CD14-positive monocyte (primary cell): ENCODE results near the gene ZWILCH. TPM values are rescaled to one million over a fixed set of nuclear protein-coding genes. Genes with fewer than 3 reads are reported as not detected.

Experiments used
- DNase-seq, 3 donors: peaks; one replicate each; pipeline ENCODE4 v3.0.0-alpha.2; 2011 to 2022
- H2AFZ ChIP-seq: 2 replicates; pipeline ENCODE4 v1.6.0; 2012; ENCODE audit warnings: mild to moderate bottlenecking, low read depth, low read length, inconsistent platforms; ENCODE audit not compliant: insufficient read depth, poor library complexity, severe bottlenecking
- H3K27ac ChIP-seq, 2 donors: 1 replicate in 1 of 2; 2 replicates in 1 of 2; pipeline ENCODE4 v1.5.1; 2012 to 2013; ENCODE audit warnings: low read length in 2 of 2, control low read depth in 1 of 2, inconsistent platforms in 1 of 2, low read depth in 1 of 2, mild to moderate bottlenecking in 1 of 2
- H3K27me3 ChIP-seq, 2 donors: one replicate each; pipeline versions ENCODE4 v1.6.0 to v1.6.1; 2011 to 2013; ENCODE audit warnings: low read length in 2 of 2; ENCODE audit not compliant: control insufficient read depth in 2 of 2, insufficient read depth in 2 of 2
- H3K36me3 ChIP-seq, 2 donors: replicated peaks in 1 of 2; 1 replicate in 1 of 2; 2 replicates in 1 of 2; pipeline versions ENCODE4 v1.5.1 to v1.6.1; 2012 to 2013; ENCODE audit warnings: low read length in 2 of 2, control low read depth in 1 of 2, inconsistent platforms in 1 of 2, mild to moderate bottlenecking in 1 of 2; ENCODE audit not compliant: insufficient read depth in 2 of 2, control insufficient read depth in 1 of 2
- H3K4me1 ChIP-seq, 2 donors: 1 replicate in 1 of 2; 2 replicates in 1 of 2; pipeline versions ENCODE4 v1.5.1 to v1.6.1; 2012 to 2013; ENCODE audit warnings: low read length in 2 of 2, control low read depth in 1 of 2, inconsistent platforms in 1 of 2, mild to moderate bottlenecking in 1 of 2, moderate library complexity in 1 of 2; ENCODE audit not compliant: insufficient read depth in 2 of 2, control insufficient read depth in 1 of 2
- H3K4me2 ChIP-seq: replicated peaks from 2 replicates; pipeline ENCODE3; 2012; ENCODE audit warnings: low read length, moderate library complexity, mild to moderate bottlenecking; ENCODE audit not compliant: poor library complexity, severe bottlenecking; ENCODE audit errors: extremely low read depth
- H3K4me3 ChIP-seq, 3 experiments: fragments of 200-600 bp in 1 of 3; sonication (generic) in 1 of 3; replicated peaks in 1 of 3; 1 replicate in 2 of 3; 2 replicates in 1 of 3; pipeline ENCODE4 v1.5.1; 2011 to 2013; ENCODE audit warnings: low read length in 3 of 3, mild to moderate bottlenecking in 3 of 3, control low read depth in 2 of 3, low read depth in 2 of 3, inconsistent platforms in 1 of 3, moderate library complexity in 1 of 3
- H3K79me2 ChIP-seq: 2 replicates; pipeline ENCODE4 v1.6.0; 2012; ENCODE audit warnings: mild to moderate bottlenecking, control low read depth, inconsistent platforms, low read length, moderate library complexity; ENCODE audit not compliant: insufficient read depth
- H3K9ac ChIP-seq: 2 replicates; pipeline ENCODE4 v1.6.0; 2017; ENCODE audit warnings: low read length, mild to moderate bottlenecking; ENCODE audit not compliant: insufficient read depth, poor library complexity, severe bottlenecking
- H3K9me3 ChIP-seq, 2 donors: replicated peaks in 1 of 2; 1 replicate in 1 of 2; 2 replicates in 1 of 2; pipeline versions ENCODE4 v1.5.1 to v1.6.1; 2012 to 2013; ENCODE audit warnings: low read length in 2 of 2, control low read depth in 1 of 2; ENCODE audit not compliant: control insufficient read depth in 1 of 2, insufficient read depth in 1 of 2
- H4K20me1 ChIP-seq: 2 replicates; pipeline ENCODE4 v1.6.0; 2012; ENCODE audit warnings: mild to moderate bottlenecking, low read length, control low read depth, moderate library complexity; ENCODE audit not compliant: insufficient read depth
- H3K27ac Mint-ChIP-seq, 7 donors: one replicate each; pipeline ENCODE4 v1.8.0; 2020; ENCODE audit warnings: mild to moderate bottlenecking in 7 of 7, mixed read lengths in 7 of 7, moderate library complexity in 6 of 7, inconsistent platforms in 2 of 7
- H3K27me3 Mint-ChIP-seq, 3 donors: one replicate each; pipeline ENCODE4 v1.8.0; 2021 to 2022; ENCODE audit warnings: low read depth in 3 of 3, mild to moderate bottlenecking in 3 of 3, mixed read lengths in 3 of 3, moderate library complexity in 3 of 3, inconsistent platforms in 1 of 3
- H3K36me3 Mint-ChIP-seq, 2 donors: one replicate each; pipeline ENCODE4 v1.8.0; 2020; ENCODE audit warnings: mixed read lengths in 2 of 2, inconsistent platforms in 1 of 2, mild to moderate bottlenecking in 1 of 2
- H3K4me1 Mint-ChIP-seq: one replicate; pipeline ENCODE4 v1.8.0; 2020; ENCODE audit warnings: mild to moderate bottlenecking, mixed read lengths
- H3K4me3 Mint-ChIP-seq, 2 donors: one replicate each; pipeline ENCODE4 v1.8.0; 2020; ENCODE audit warnings: mild to moderate bottlenecking in 2 of 2, mixed read lengths in 2 of 2, moderate library complexity in 1 of 2
- H3K9me3 Mint-ChIP-seq, 7 donors: one replicate each; pipeline ENCODE4 v1.8.0; 2020 to 2022; ENCODE audit warnings: mixed read lengths in 7 of 7, mild to moderate bottlenecking in 6 of 7, moderate library complexity in 6 of 7, inconsistent platforms in 2 of 7
- CTCF ChIP-seq: fragments of 200-600 bp; IDR thresholded peaks from one replicate; pipeline ENCODE4 v1.8.0; 2022; ENCODE audit warnings: antibody characterized with exemption, mild to moderate bottlenecking
- WGBS: methylation state at CpG from one replicate; pipeline ENCODE4 v1.1.5; 2013; ENCODE audit warnings: missing lambda C conversion rate; ENCODE audit not compliant: insufficient coverage; 5-methylcytosine and 5-hydroxymethylcytosine counted together
- intact Hi-C, 2 donors: fragments of 100-400 bp; cut with micrococcal nuclease; formaldehyde crosslinking; loops; one replicate each; pipeline versions ENCODE4 v1.15.0 to v1.15.1; 2023
- polyA plus RNA-seq, 3 donors: library from polyadenylated mRNA; depleted of rRNA in 1 of 3; unstranded in 2 of 3; stranded (reverse) in 1 of 3; fragments of 300-500 nt in 2 of 3; fragments of >200 nt in 1 of 3; fragmentation: Illumina TruSeq in 2 of 3; gene quantifications; 1 replicate in 2 of 3; 2 replicates in 1 of 3; pipeline ENCODE4 v1.2.3, GENCODE V29; 2012 to 2021

Gene ZWILCH
- polyA plus RNA-seq, 3 donors, result 1.4 to 3.1 (median 2.4) TPM

- no peak for TF ChIP-seq CTCF
- H3K27ac Mint-ChIP-seq, result peak overlapping the region in 1 of 7 donors; percentile 50
- no peaks in the 10 kb centered on the region for H3K27me3 ChIP-seq
- intact Hi-C loops, result no loop called here
- H3K79me2 ChIP-seq, result no peaks in the 10 kb centered on the region
- no peak overlapping the region for H3K27ac ChIP-seq
- H3K36me3 ChIP-seq, result peaks cover 7 to 50% of the 10 kb centered on the region in 2 donors
- no peaks in the 10 kb centered on the region for H3K4me1 ChIP-seq
- no peaks in the 10 kb centered on the region for H3K4me1 Mint-ChIP-seq
- no peak for DNase-seq
- no CpG with 5 or more reads among the region's 3 CpGs for WGBS
- H4K20me1 ChIP-seq, result no peaks in the 10 kb centered on the region
- H3K36me3 Mint-ChIP-seq, result peaks cover 24 to 47% of the 10 kb centered on the region in 2 donors
- H3K9me3 ChIP-seq, result no peaks in the 10 kb centered on the region
- no peak overlapping the region for H3K4me3 Mint-ChIP-seq
- no peak overlapping the region for H2AFZ ChIP-seq
- no peak overlapping the region for H3K4me3 ChIP-seq
- H3K9ac ChIP-seq, result no peak overlapping the region
- H3K9me3 Mint-ChIP-seq, result peaks cover 0 to 1% (median 0%) of the 10 kb centered on the region in 7 donors
- H3K27me3 Mint-ChIP-seq, result peaks cover 0 to 2% (median 0%) of the 10 kb centered on the region in 3 donors
- no peak overlapping the region for H3K4me2 ChIP-seq
These were observed 9.5 kb downstream of the ZWILCH start for GRCh38 chr15:66514586-66514985.

- 88% methylated on average over 2 of the region's 2 CpGs for WGBS
These were observed 10.8 kb downstream of the ZWILCH start for GRCh38 chr15:66515901-66516322.

More at GRCh38 chr15:66515901-66516322, 10.8 kb downstream of the ZWILCH start:
- peaks cover 14 to 57% of the 10 kb centered on the region in 2 donors for H3K36me3 ChIP-seq
- H3K4me1 ChIP-seq, result no peaks in the 10 kb centered on the region
- H3K4me2 ChIP-seq, result no peak overlapping the region
- no peak overlapping the region for H3K9ac ChIP-seq
- no peak overlapping the region for H3K27ac ChIP-seq
- Mint-ChIP-seq H3K4me3 (no peak overlapping the region), H3K27me3 (peaks cover 0 to 2% (median 0%) of the 10 kb centered on the region in 3 donors), H3K27ac (no peak overlapping the region), H3K9me3 (peaks cover 0 to 1% (median 0%) of the 10 kb centered on the region in 7 donors), H3K36me3 (peaks cover 21 to 48% of the 10 kb centered on the region in 2 donors), H3K4me1 (no peaks in the 10 kb centered on the region)
- intact Hi-C loops, result no loop called here
- H4K20me1 ChIP-seq, result no peaks in the 10 kb centered on the region
- no peaks in the 10 kb centered on the region for H3K79me2 ChIP-seq
- H3K4me3 ChIP-seq, result no peak overlapping the region
- H2AFZ ChIP-seq, result no peak overlapping the region
- DNase-seq, result no peak
- no peaks in the 10 kb centered on the region for H3K9me3 ChIP-seq
- H3K27me3 ChIP-seq, result no peaks in the 10 kb centered on the region
- TF ChIP-seq CTCF, result no peak
